ENCODE data around the gene GARIN5B.

GARIN5B gene

DNA sequence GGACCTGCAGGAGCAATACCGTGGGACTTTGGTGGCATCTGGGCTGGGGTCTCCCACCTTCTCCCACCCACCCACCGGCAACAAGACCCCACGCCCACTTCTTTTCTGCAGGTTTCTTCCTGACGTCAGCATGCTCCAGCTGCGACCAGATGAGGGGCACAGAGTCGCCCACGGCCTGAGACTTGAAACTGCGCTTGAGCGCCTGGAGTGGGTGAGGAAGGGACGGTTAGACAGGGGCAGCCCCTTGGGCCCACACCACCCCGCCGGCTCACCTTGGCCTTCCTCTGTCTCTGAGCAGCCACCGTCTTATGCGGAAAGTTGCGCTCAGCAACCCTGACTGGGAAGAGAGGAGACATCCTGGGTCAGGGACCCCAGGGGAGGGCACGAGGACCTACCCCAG lies 2.2 kb downstream of the GARIN5B start:
- H3K9me3 ChIP-seq (ENCODE audit: severe bottlenecking): no peaks in the 10 kb centered on the region
- H3K36me3 ChIP-seq (ENCODE audit: low read depth): no peaks in the 10 kb centered on the region
- no peak overlapping the region for H3K27ac ChIP-seq (ENCODE audit: poor library complexity, severe bottlenecking)
- no peaks in the 10 kb centered on the region for H3K27me3 ChIP-seq (ENCODE audit: insufficient read depth, poor library complexity, severe bottlenecking)
- TF ChIP-seq, protein P1, sequence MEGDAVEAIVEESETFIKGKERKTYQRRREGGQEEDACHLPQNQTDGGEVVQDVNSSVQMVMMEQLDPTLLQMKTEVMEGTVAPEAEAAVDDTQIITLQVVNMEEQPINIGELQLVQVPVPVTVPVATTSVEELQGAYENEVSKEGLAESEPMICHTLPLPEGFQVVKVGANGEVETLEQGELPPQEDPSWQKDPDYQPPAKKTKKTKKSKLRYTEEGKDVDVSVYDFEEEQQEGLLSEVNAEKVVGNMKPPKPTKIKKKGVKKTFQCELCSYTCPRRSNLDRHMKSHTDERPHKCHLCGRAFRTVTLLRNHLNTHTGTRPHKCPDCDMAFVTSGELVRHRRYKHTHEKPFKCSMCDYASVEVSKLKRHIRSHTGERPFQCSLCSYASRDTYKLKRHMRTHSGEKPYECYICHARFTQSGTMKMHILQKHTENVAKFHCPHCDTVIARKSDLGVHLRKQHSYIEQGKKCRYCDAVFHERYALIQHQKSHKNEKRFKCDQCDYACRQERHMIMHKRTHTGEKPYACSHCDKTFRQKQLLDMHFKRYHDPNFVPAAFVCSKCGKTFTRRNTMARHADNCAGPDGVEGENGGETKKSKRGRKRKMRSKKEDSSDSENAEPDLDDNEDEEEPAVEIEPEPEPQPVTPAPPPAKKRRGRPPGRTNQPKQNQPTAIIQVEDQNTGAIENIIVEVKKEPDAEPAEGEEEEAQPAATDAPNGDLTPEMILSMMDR (IDR thresholded peaks at IDR 0.05; ENCODE audit: poor library complexity, severe bottlenecking): no peak
- H3K4me1 ChIP-seq (ENCODE audit: insufficient read depth, poor library complexity, severe bottlenecking): no peaks in the 10 kb centered on the region
- DNase-seq (ENCODE audit: low spot score): no peak
- no peak overlapping the region for H3K4me3 ChIP-seq (ENCODE audit: severe bottlenecking)
- no peak for ATAC-seq (ENCODE audit: low read depth)

DNA sequence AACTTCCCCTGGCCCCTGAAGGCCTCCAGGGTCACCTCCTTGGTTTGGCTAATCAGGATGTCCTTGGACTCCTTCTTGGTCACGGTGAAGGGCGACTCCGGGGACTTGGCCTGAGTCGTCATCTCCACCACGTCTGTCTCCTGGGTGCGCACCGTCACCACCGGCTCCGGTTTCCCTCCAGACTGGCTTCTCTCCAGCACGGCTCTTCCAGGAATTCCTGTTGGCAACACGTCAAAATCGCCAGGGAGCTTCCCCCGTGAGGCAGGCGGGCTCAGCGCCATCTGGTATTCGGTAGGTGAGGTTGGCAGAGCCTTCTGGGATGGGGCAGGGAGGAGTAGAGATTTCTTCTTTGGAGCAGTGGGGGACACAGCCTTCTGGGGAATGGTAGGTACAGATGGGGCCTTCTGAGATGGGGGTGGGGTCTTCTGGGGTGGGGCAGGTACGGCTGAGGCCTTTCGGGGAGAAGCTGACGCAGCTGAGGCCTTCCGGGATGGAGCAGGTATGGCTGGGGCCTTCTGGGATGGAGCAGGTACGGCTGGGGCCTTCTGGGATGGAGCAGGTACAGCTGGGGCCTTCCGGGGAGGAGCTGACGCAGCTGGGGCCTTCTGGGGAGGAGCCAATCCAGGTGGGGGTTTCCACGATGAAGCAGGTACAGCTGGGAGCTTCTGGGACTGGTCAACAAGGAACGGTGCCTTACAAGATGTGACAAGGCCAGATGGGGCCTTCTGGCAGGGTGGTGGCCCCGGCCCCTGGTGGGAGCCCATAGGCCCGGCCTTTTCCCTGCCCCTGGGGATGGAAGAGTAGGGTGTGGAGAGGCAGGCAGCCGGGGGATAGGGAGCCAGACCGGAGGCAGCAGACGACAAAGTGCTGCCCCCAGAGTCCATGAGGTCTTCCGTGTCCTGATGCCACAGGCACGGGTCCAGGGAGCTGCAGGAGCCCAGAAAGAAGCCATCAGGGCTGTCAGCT lies 3.8 kb downstream of the GARIN5B start:
- peak; percentile 58 for DNase-seq (ENCODE audit: low spot score)
- Histone ChIP-seq H3K4me3 (ENCODE audit: severe bottlenecking) (no peak overlapping the region), H3K4me1 (ENCODE audit: insufficient read depth, poor library complexity, severe bottlenecking) (no peaks in the 10 kb centered on the region), H3K9me3 (ENCODE audit: severe bottlenecking) (no peaks in the 10 kb centered on the region), H3K27me3 (ENCODE audit: insufficient read depth, poor library complexity, severe bottlenecking) (no peaks in the 10 kb centered on the region), H3K36me3 (ENCODE audit: low read depth) (no peaks in the 10 kb centered on the region), H3K27ac (ENCODE audit: poor library complexity, severe bottlenecking) (no peak overlapping the region)
- TF ChIP-seq, protein P1 (IDR thresholded peaks at IDR 0.05; ENCODE audit: poor library complexity, severe bottlenecking): no peak
- no peak for ATAC-seq (ENCODE audit: low read depth)

DNA sequence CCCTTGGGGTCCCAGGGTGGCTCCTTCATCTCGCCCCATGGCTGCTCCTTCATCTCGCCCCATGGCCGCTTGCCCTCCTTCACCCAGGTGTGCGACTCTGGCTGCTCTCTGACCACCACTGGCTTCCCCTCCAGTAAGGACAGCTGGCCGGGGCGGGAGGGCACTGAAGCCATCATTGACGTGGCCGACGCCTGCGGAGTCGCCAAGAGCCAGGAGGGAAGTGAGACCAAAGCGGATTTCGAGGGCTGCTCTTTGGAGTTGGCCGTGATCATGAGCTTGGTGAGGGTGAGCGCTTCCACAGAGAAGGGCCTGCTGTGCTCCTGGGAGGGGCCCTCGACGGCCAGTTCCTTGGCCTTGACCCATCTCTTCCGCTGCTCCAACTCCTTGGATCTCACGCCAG lies 4.6 kb downstream of the GARIN5B start:
- Histone ChIP-seq H3K9me3 (ENCODE audit: severe bottlenecking) (no peaks in the 10 kb centered on the region), H3K36me3 (ENCODE audit: low read depth) (no peaks in the 10 kb centered on the region), H3K4me1 (ENCODE audit: insufficient read depth, poor library complexity, severe bottlenecking) (no peaks in the 10 kb centered on the region), H3K4me3 (ENCODE audit: severe bottlenecking) (no peak overlapping the region), H3K27ac (ENCODE audit: poor library complexity, severe bottlenecking) (no peak overlapping the region), H3K27me3 (ENCODE audit: insufficient read depth, poor library complexity, severe bottlenecking) (no peaks in the 10 kb centered on the region)
- DNase-seq (ENCODE audit: low spot score) (no peak), ATAC-seq (ENCODE audit: low read depth) (no peak)
- TF ChIP-seq, protein P1 (IDR thresholded peaks at IDR 0.05; ENCODE audit: poor library complexity, severe bottlenecking): no peak

DNA sequence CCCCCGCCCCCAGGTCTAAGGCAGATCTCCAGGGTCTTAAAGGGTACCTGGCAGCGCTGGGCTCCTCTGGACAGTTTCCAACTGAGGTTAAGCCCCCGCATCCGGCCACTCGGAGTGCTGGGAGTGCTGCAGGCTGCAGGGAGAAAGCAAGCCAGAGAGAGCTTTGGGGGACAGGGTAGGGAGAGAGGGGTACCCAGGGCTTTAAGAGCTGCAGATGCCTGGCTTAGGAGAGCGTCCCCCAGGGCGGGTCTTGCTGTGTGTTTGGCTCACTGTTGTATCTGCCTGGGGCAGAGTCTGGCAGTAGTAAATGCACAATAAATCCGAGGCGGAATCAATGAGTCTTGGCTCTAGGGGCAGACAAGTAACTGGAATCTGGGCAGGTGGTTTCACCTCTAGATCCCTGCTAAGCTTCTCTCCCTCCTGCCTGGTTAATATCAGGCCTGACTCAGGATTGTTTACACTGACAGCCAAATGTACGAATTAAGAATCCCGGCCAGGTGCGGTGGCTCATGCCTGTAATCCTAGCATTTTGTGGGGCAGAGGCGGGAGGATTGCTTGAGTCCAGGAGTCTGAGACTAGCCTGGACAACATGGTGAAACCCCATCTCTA lies 7.7 kb downstream of the GARIN5B start:
- Histone ChIP-seq H3K4me3 (ENCODE audit: severe bottlenecking) (no peak overlapping the region), H3K27me3 (ENCODE audit: insufficient read depth, poor library complexity, severe bottlenecking) (no peaks in the 10 kb centered on the region)
- ATAC-seq (ENCODE audit: low read depth): peak; percentile 38

More for the DNA sequence above, 7.7 kb downstream of the GARIN5B start:
- no peak for DNase-seq (ENCODE audit: low spot score)
- Histone ChIP-seq H3K27ac (ENCODE audit: poor library complexity, severe bottlenecking) (peak overlapping the region; percentile 41), H3K4me1 (ENCODE audit: insufficient read depth, poor library complexity, severe bottlenecking) (peaks cover 13% of the 10 kb centered on the region), H3K36me3 (ENCODE audit: low read depth) (no peaks in the 10 kb centered on the region), H3K9me3 (ENCODE audit: severe bottlenecking) (no peaks in the 10 kb centered on the region)
- TF ChIP-seq, protein P1 (IDR thresholded peaks at IDR 0.05; ENCODE audit: poor library complexity, severe bottlenecking): no peak

Measured in RWPE2 (cell line).